K562 (cell line): ENCODE results near the gene WDR5B. TPM values are rescaled to one million over a fixed set of nuclear protein-coding genes. Genes with fewer than 3 reads are reported as not detected.

Source experiments
- ATAC-seq: fragments of 200-7000 bp; cut with Tn5 transposase; 3 replicates; pipeline ENCODE4 v1.9.1; 2020; ENCODE audit warnings: moderate library complexity
- BruUV-seq: library from RNA; stranded (reverse); fragments of 400-500 nt; replicated peaks from 2 replicates; lab custom pipeline; 2021; lab: Mats Ljungman, UMichigan
- CTCF ChIA-PET: fragments of 300-600 bp; formaldehyde crosslinking; extraction: SDS; loops from one replicate; lab custom pipeline; 2021; ENCODE audit warnings: low intra/inter-chr PET ratio; lab: Yijun Ruan, JAX
- POLR2A ChIA-PET: fragments of 300-600, 350-650 bp; sonication (Branson Sonifier 250); formaldehyde crosslinking; extraction: SDS; loops from one replicate; lab custom pipeline; 2021; ENCODE audit warnings: antibody characterized with exemption, inconsistent platforms; lab: Yijun Ruan, JAX
- DNase-seq, 4 experiments: peaks; one replicate each; pipeline versions ENCODE4 v3.0.0 to v3.0.0-alpha.2; 2011 to 2018; ENCODE audit warnings: low spot score in 3 of 4, mixed read lengths in 3 of 4; ENCODE audit errors: extremely low read depth in 1 of 4
- FAIRE-seq: peaks from 2 replicates; lab custom pipeline; 2011; peaks lifted over from hg19 to GRCh38; lab: Jason Lieb, UNC
- H2AFZ ChIP-seq: 2 replicates; pipeline ENCODE4 v1.6.0; 2011; ENCODE audit warnings: low read depth, low read length, control low read depth, inconsistent platforms
- H3K27ac ChIP-seq: fragments of 200-600 bp; 3 replicates; pipeline ENCODE4 v1.8.0; 2011; ENCODE audit warnings: low read depth, mild to moderate bottlenecking, control low read depth, inconsistent platforms, low read length, moderate library complexity, mixed read lengths; ENCODE audit errors: extremely low read depth
- H3K27me3 ChIP-seq, 2 experiments: fragments of 300-600 bp in 1 of 2; 2 replicates in 1 of 2; 3 replicates in 1 of 2; pipeline versions ENCODE4 v1.6.0 to v1.8.0; 2011; ENCODE audit warnings: inconsistent platforms in 2 of 2, low read length in 2 of 2, mild to moderate bottlenecking in 1 of 2, mixed read lengths in 1 of 2, moderate library complexity in 1 of 2; ENCODE audit not compliant: control insufficient read depth in 2 of 2, insufficient read depth in 2 of 2
- H3K36me3 ChIP-seq: fragments of 300-600 bp; 3 replicates; pipeline ENCODE4 v1.8.0; 2011; ENCODE audit warnings: mild to moderate bottlenecking, low read length, inconsistent platforms; ENCODE audit not compliant: control insufficient read depth, insufficient read depth
- H3K4me1 ChIP-seq, 2 experiments: fragments of 200-600 bp in 1 of 2; replicated peaks in 1 of 2; 2 replicates in 1 of 2; 3 replicates in 1 of 2; pipeline versions ENCODE4 v1.5.1 to v1.8.0; 2011; ENCODE audit warnings: inconsistent platforms in 2 of 2, low read length in 2 of 2, mild to moderate bottlenecking in 1 of 2, mixed read lengths in 1 of 2, moderate library complexity in 1 of 2; ENCODE audit not compliant: control insufficient read depth in 2 of 2, insufficient read depth in 2 of 2
- H3K4me2 ChIP-seq: 2 replicates; pipeline ENCODE4 v1.6.1; 2011; ENCODE audit warnings: low read length, control low read depth, inconsistent platforms, mixed read lengths; ENCODE audit not compliant: insufficient read depth
- H3K4me3 ChIP-seq: fragments of 200-600 bp; sonication (generic), shearing (Covaris generic); 2 replicates; pipeline ENCODE4 v1.5.1; 2016; ENCODE audit warnings: control low read depth, inconsistent platforms
- H3K79me2 ChIP-seq: fragments of 200-600 bp; 3 replicates; pipeline ENCODE4 v1.8.0; 2011; ENCODE audit warnings: low read length, inconsistent platforms; ENCODE audit not compliant: control insufficient read depth, insufficient read depth
- H3K9ac ChIP-seq, 2 experiments: 2 replicates each; pipeline versions ENCODE4 v1.6.0 to v1.6.1; 2011; ENCODE audit warnings: low read depth in 2 of 2, low read length in 2 of 2, control low read depth in 1 of 2, inconsistent platforms in 1 of 2, mild to moderate bottlenecking in 1 of 2, mixed read lengths in 1 of 2; ENCODE audit not compliant: insufficient read depth in 1 of 2
- H3K9me1 ChIP-seq: one replicate; pipeline ENCODE4 v1.6.0; 2011; ENCODE audit warnings: inconsistent platforms, mild to moderate bottlenecking, low read length, moderate library complexity; ENCODE audit not compliant: control insufficient read depth, insufficient read depth
- H3K9me3 ChIP-seq: replicated peaks from 2 replicates; pipeline ENCODE4 v1.5.1; 2011; ENCODE audit warnings: low read depth, low read length, inconsistent platforms; ENCODE audit not compliant: control insufficient read depth, insufficient read depth
- H4K20me1 ChIP-seq: replicated peaks from 2 replicates; pipeline ENCODE4 v1.6.1; 2011; ENCODE audit warnings: low read length, inconsistent platforms, mixed read lengths; ENCODE audit not compliant: control insufficient read depth, insufficient read depth
- GABPB1 ChIP-seq: sonication (generic); formaldehyde crosslinking; IDR thresholded peaks from 2 replicates; pipeline ENCODE4 v1.8.0; 2022; ENCODE audit warnings: mild to moderate bottlenecking, missing genetic modification reagents
- ILF3 ChIP-seq: fragments of 450-650 bp; IDR thresholded peaks from 2 replicates; pipeline ENCODE4 v1.6.1; 2018; ENCODE audit warnings: antibody characterized with exemption, mild to moderate bottlenecking, moderate library complexity, borderline replicate concordance
- RREB1 ChIP-seq: fragments of 250-450 bp; sonication (Bioruptor Pico); IDR thresholded peaks from 2 replicates; pipeline ENCODE4 v1.4.0; 2020
- ZNF583 ChIP-seq: fragments of 250-450 bp; sonication (Bioruptor Pico); IDR thresholded peaks from 2 replicates; pipeline ENCODE4 v1.4.0; 2020
- WGBS: fragments of 100-300 bp; shearing (Covaris generic); methylation state at CpG from one replicate; pipeline ENCODE4 v1.1.6; 2016; ENCODE audit warnings: low coverage, mixed read lengths; ENCODE audit not compliant: insufficient coverage; ENCODE audit errors: missing lambda C conversion rate; 5-methylcytosine and 5-hydroxymethylcytosine counted together
- in situ Hi-C: fragments of 300-500 bp; cut with MboI; formaldehyde crosslinking; loops from 4 replicates; pipeline ENCODE4 v1.15.0; 2018; ENCODE audit warnings: inconsistent platforms, mixed read lengths
- intact Hi-C: fragments of 100-400 bp; cut with micrococcal nuclease; formaldehyde crosslinking; loops from 2 replicates; pipeline ENCODE4 v1.14.2; 2022
- polyA plus RNA-seq, 8 experiments: library from polyadenylated mRNA; depleted of rRNA in 4 of 8; stranded (reverse) in 5 of 8; unstranded in 3 of 8; fragments of >200 nt; fragmentation: Nextera tagmentation in 2 of 8; fragmentation: Illumina TruSeq in 1 of 8; extraction: Ambion mirVana in 2 of 8; extraction: Trizol in 1 of 8; gene quantifications; 2 replicates each; pipeline versions ENCODE4 v1.2.1 to v1.2.3, GENCODE V29; 2011 to 2014; ENCODE audit warnings: inconsistent platforms in 1 of 8, missing spikeins in 1 of 8
- total RNA-seq, 7 experiments: library from RNA; depleted of rRNA in 6 of 7; stranded (reverse); fragments of >200 nt in 6 of 7; fragmentation: Illumina TruSeq in 2 of 7; extraction: Trizol in 2 of 7; gene quantifications; 2 replicates each; pipeline versions ENCODE4 v1.2.1 to v1.2.3, GENCODE V29; 2011 to 2021; ENCODE audit warnings: low replicate concordance in 1 of 7

The WDR5B gene
- total and polyA plus RNA-seq, 9 of the 15 experiments (the other 6 are each of a cell fraction or from before 2014, with no cell fraction given) = 2.8 to 10.1 (median 4.2) TPM

DNA sequence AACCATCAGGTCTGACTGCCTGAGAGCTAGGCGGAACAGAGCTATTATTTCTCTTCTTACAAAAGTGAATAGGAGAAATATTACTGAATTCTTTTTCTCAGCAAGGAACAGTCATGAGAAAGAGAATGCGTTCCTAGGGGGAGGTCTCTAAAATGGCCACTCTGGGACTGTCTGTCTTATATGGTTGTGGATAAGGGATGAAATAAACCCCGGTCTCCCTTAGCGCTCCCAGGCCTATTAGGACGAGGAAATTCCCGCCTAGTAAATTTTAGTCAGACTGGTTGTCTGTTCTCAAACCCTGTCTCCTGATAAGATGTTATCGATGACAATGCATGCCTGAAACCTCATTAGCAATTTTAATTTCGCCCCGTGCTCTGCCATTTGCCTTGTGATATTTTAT, 20.1 kb upstream of the WDR5B start (continued):
- no peak for TF ChIP-seq RREB1 (CRISPR knock-in tag)

DNA sequence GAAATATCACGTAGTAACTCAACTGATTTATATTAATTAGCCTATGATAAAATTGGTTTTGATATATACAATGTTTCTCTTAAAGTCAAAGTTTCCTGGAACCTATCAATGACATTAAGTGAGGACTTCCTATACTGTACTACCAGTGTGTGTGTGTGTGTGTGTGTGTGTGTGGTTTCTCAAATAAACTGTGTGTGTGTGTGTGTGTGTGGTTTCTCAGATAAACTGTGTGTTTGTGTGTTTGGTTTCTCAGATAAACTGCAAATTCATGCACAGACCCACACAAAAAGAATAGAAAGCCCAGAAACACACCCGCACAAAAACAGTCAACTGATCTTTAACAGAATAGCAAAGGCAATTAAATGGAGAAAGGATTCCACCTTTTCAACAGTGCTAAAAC, 14.5 kb upstream of the WDR5B start:
- TF ChIP-seq ILF3 = no peak
- no peak for TF ChIP-seq GABPB1
- no peak for TF ChIP-seq ZNF583 (CRISPR knock-in tag)
- TF ChIP-seq, all 486 proteins: peak for 0
- no TSS peak for BruUV-seq
- Histone ChIP-seq H3K4me3 (no peak overlapping the region), H3K9ac (no peak overlapping the region), H2AFZ (no peak overlapping the region), H3K36me3 (peaks cover 71% of the 10 kb centered on the region), H3K4me1 (no peaks in the 10 kb centered on the region), H4K20me1 (no peaks in the 10 kb centered on the region), H3K79me2 (no peaks in the 10 kb centered on the region), H3K9me3 (no peaks in the 10 kb centered on the region), H3K27me3 (no peaks in the 10 kb centered on the region), H3K27ac (no peak overlapping the region), H3K4me2 (no peak overlapping the region), H3K9me1 (no peaks in the 10 kb centered on the region)
- WGBS = 92% methylated on average over 2 of the region's 2 CpGs
- in situ Hi-C loops (no loop called here), intact Hi-C loops (no loop called here)
- FAIRE-seq (no peak), ATAC-seq (no peak), DNase-seq (no peak)
- CTCF ChIA-PET = no interaction called here
- POLR2A ChIA-PET = interaction anchor here (1.8 kb wide), 1 partner anchor 14 kb away, joined by 6 read pairs; the partner anchor contains the start of gene WDR5B
